RWPE1 (cell line): ENCODE measurements around the gene METTL14.

Experiments
- CTCF ChIA-PET: fragments of 350-600 bp; sonication (Branson Sonifier 250); formaldehyde crosslinking; extraction: SDS; loops from one replicate; lab custom pipeline; 2021; lab: Yijun Ruan, JAX
- POLR2A ChIA-PET: fragments of 400-600 bp; formaldehyde crosslinking; extraction: SDS; loops from one replicate; lab custom pipeline; 2020; ENCODE audit warnings: antibody characterized with exemption; ENCODE audit not compliant: low non-redundant PET; lab: Yijun Ruan, JAX
- DNase-seq: peaks from one replicate; pipeline ENCODE4 v3.0.0; 2012; ENCODE audit warnings: low spot score
- H3K27ac ChIP-seq: fragments of 450-650 bp; 2 replicates; pipeline ENCODE4 v1.5.1; 2017
- TF ChIP-seq, protein P1 (sequence below): fragments of 450-650 bp; conservative IDR thresholded peaks from 2 replicates; pipeline ENCODE4 v1.5.1; 2017; ENCODE audit warnings: low read depth, mild to moderate bottlenecking

Gene METTL14

DNA sequence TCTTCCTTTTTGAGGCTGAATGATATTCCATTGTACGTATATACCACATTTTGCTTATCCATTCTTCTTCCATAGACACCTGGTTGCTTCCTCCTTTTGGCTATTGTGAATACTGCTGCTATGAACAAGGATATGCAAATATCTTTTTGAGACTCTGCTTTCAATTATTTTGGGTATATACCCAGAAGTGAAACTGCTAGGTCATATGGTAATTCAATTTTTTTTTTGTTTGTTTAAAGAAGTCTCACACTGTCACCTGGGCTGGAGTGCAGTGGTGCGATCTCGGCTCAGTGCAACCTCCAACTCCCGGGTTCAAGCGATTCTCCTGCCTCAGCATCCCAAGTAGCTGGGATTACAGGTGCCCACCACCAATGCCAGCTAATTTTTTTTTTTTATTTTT lies 75.3 kb downstream of the METTL14 start:
- H3K27ac ChIP-seq, result no peak overlapping the region
- TF ChIP-seq, protein P1, sequence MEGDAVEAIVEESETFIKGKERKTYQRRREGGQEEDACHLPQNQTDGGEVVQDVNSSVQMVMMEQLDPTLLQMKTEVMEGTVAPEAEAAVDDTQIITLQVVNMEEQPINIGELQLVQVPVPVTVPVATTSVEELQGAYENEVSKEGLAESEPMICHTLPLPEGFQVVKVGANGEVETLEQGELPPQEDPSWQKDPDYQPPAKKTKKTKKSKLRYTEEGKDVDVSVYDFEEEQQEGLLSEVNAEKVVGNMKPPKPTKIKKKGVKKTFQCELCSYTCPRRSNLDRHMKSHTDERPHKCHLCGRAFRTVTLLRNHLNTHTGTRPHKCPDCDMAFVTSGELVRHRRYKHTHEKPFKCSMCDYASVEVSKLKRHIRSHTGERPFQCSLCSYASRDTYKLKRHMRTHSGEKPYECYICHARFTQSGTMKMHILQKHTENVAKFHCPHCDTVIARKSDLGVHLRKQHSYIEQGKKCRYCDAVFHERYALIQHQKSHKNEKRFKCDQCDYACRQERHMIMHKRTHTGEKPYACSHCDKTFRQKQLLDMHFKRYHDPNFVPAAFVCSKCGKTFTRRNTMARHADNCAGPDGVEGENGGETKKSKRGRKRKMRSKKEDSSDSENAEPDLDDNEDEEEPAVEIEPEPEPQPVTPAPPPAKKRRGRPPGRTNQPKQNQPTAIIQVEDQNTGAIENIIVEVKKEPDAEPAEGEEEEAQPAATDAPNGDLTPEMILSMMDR, result no peak
- CTCF ChIA-PET, result no interaction called here
- no peak for DNase-seq
- POLR2A ChIA-PET, result no interaction called here

DNA sequence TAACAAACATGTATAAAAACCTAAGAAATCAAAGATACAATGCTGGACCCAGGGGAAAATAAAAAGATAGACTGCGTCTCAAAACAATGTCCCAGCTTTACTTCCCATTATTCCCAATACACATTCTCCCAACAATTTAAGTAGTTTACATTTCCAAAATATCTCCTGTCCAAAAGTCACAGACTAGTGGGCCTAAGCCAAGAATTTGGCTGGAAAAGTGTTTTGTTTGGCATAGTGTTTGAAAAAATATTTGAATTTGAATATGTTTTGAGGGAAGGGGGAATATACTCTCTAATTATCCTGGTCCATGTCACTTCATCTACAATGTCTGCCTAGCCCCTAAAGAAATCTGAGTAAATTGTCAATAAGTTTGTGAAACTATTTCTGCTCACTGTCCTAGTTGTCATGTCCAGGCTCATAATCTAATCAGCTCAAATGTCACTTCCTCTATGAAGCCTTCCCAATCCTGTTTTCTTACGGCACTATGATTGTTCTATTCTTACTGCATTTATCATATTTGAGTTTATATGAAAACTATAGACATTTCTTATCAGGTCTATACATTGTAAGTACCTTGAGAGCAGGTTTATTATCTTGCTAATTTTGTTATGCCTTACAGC lies 76.3 kb downstream of the METTL14 start:
- no peak for DNase-seq
- ChIA-PET CTCF (interaction anchor here (0.7 kb wide), 1 partner anchor 206 kb away, joined by 3 read pairs; no protein-coding TSS in a partner anchor), POLR2A (no interaction called here)
- TF ChIP-seq, protein P1, result no peak
- no peak overlapping the region for H3K27ac ChIP-seq

DNA sequence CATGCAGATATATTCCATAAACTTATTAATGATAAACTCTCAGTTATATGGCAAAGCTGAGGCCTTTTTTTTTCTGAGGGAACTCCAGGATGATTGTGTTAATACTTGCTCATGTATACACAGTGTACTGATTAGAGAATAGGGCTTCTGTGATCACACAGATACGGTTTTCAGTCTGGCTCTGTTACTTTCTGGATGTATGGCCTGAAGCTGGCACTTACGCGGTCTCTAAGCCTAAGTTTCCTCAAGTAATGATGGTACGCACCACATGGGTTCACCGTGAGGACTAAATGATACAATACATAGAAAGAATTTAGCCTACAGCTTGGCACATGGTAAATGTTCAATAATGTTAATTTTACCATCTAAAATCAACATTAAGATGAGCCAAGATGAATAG lies 77.0 kb downstream of the METTL14 start:
- ChIA-PET POLR2A (no interaction called here), CTCF (interaction anchor here (0.6 to 0.7 kb wide), 2 partner anchors 205 to 1963 kb away, joined by 3 to 9 read pairs; no protein-coding TSS in a partner anchor)
- no peak for DNase-seq
- H3K27ac ChIP-seq, result no peak overlapping the region
- TF ChIP-seq, protein P1, result no peak

DNA sequence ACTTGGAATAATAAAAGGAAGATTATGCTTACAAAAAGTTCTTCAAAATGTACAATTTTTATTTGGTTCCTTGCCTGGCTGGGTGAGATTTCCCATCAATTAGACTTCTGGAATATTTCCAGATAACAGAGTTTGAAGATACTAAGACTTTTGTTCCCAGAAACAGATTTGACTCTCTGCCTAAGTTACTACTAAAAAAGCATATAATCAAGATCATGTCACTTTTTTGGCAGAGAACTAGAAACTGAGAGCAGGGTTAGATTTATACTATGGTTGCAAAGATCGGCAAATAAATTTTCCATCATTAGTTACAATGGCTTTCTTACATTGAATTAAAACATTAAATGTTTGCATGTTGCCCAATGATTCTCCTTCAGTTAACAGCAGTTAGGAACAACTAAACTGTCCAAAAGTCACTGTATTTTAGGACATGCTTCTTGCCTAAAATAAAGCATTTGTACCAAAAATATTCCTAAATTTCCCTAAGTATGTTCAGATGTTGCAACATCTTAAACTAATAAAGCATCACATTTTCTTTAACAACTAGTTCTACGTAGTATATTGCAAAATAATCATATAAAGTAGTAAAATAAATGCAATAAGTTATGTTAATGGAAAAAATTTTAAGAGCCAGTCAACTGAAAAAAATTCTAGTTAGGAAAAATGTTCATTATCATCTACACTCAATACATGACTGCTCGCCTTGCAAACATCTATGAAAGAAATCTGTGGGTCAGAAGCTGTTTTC lies 77.7 kb downstream of the METTL14 start:
- H3K27ac ChIP-seq, result no peak overlapping the region
- no peak for DNase-seq
- TF ChIP-seq, protein P1, result no peak
- CTCF ChIA-PET, result no interaction called here
- POLR2A ChIA-PET, result no interaction called here
